SK-N-SH treated with all-trans-retinoic acid at 6 μM for 48 hours (cell line): Measurements from ENCODE around the gene ICA1.

Experiments
- ATAC-seq: fragments of 200-7000 bp; cut with Tn5 transposase; 3 replicates; pipeline ENCODE4 v1.9.1; 2020; ENCODE audit warnings: mild to moderate bottlenecking, moderate library complexity
- ARNTL ChIP-seq: fragments of 450-650 bp; formaldehyde crosslinking; IDR thresholded peaks from 2 replicates; pipeline ENCODE4 v1.5.0; 2020; ENCODE audit warnings: low read depth, mild to moderate bottlenecking, moderate library complexity, borderline replicate concordance
- ESRRG ChIP-seq: fragments of 250-450 bp; sonication (Bioruptor Pico); IDR thresholded peaks from 2 replicates; pipeline ENCODE4 v1.6.1; 2021; ENCODE audit warnings: mild to moderate bottlenecking
- GLIS3 ChIP-seq: fragments of 250-450 bp; sonication (Bioruptor Pico); IDR thresholded peaks from 2 replicates; pipeline ENCODE4 v1.5.0; 2020; ENCODE audit warnings: mild to moderate bottlenecking, moderate library complexity
- ISL1 ChIP-seq: fragments of 250-450 bp; sonication (Bioruptor Pico); IDR thresholded peaks from 2 replicates; pipeline ENCODE4 v2.1.2; 2022; ENCODE audit warnings: mild to moderate bottlenecking, moderate library complexity
- OSR1 ChIP-seq: fragments of 250-450 bp; sonication (Bioruptor Pico); IDR thresholded peaks from 2 replicates; pipeline ENCODE4 v1.8.0; 2022; ENCODE audit warnings: moderate library complexity, mild to moderate bottlenecking, inconsistent platforms
- PPARA ChIP-seq: fragments of 250-450 bp; sonication (Bioruptor Pico); IDR thresholded peaks from 2 replicates; pipeline ENCODE4 v1.5.0; 2020; ENCODE audit warnings: mild to moderate bottlenecking, borderline replicate concordance
- RARB ChIP-seq: fragments of 250-450 bp; sonication (Bioruptor Pico); IDR thresholded peaks from 2 replicates; pipeline ENCODE4 v1.8.0; 2021; ENCODE audit warnings: mild to moderate bottlenecking, moderate library complexity
- SNAI2 ChIP-seq: fragments of 250-450 bp; sonication (Bioruptor Pico); IDR thresholded peaks from 2 replicates; pipeline ENCODE4 v1.5.0; 2020; ENCODE audit warnings: mild to moderate bottlenecking, moderate library complexity
- TCF4 ChIP-seq: fragments of 250-450 bp; sonication (Bioruptor Pico); IDR thresholded peaks from 2 replicates; pipeline ENCODE4 v1.8.0; 2021; ENCODE audit warnings: mild to moderate bottlenecking, moderate library complexity, borderline replicate concordance
- TOX ChIP-seq: fragments of 250-450 bp; sonication (Bioruptor Pico); IDR thresholded peaks from 2 replicates; pipeline ENCODE4 v1.8.0; 2021; ENCODE audit warnings: mild to moderate bottlenecking, moderate library complexity, borderline replicate concordance
- ZFP30 ChIP-seq: fragments of 450-650 bp; formaldehyde crosslinking; IDR thresholded peaks from 2 replicates; pipeline ENCODE4 v1.5.0; 2022; ENCODE audit warnings: mild to moderate bottlenecking, moderate library complexity
- ZNF565 ChIP-seq: fragments of 450-650 bp; formaldehyde crosslinking; conservative IDR thresholded peaks from 2 replicates; pipeline ENCODE4 v1.5.0; 2020; ENCODE audit warnings: low read depth, mild to moderate bottlenecking, moderate library complexity
- ZNF70 ChIP-seq: fragments of 450-650 bp; formaldehyde crosslinking; IDR thresholded peaks from 2 replicates; pipeline ENCODE4 v1.5.0; 2020; ENCODE audit warnings: mild to moderate bottlenecking, moderate library complexity
- ZNF8 ChIP-seq: fragments of 450-650 bp; formaldehyde crosslinking; IDR thresholded peaks from 2 replicates; pipeline ENCODE4 v1.5.0; 2020; ENCODE audit warnings: mild to moderate bottlenecking, moderate library complexity
- TF ChIP-seq, protein P1 (sequence below): fragments of 250-450 bp; sonication (Bioruptor Pico); IDR thresholded peaks from 2 replicates; pipeline ENCODE4 v1.5.1; 2020; ENCODE audit warnings: low read depth, mild to moderate bottlenecking, moderate library complexity
- TF ChIP-seq, protein P2 (sequence below): fragments of 250-450 bp; sonication (Bioruptor Pico); IDR thresholded peaks from 2 replicates; pipeline ENCODE4 v1.5.0; 2020; ENCODE audit warnings: mild to moderate bottlenecking, moderate library complexity
- TF ChIP-seq, protein P3 (sequence below): fragments of 250-450 bp; sonication (Bioruptor Pico); IDR thresholded peaks from 2 replicates; pipeline ENCODE4 v1.5.1; 2021; ENCODE audit warnings: mild to moderate bottlenecking, moderate library complexity
- TF ChIP-seq, protein P4 (sequence below): fragments of 250-450 bp; sonication (Bioruptor Pico); IDR thresholded peaks from 2 replicates; pipeline ENCODE4 v1.8.0; 2020; ENCODE audit warnings: mild to moderate bottlenecking, moderate library complexity, borderline replicate concordance

The ICA1 gene

GRCh38 chr7:8208816-8209215 lies 53.2 kb downstream of the ICA1 start:
- ATAC-seq, result no peak
- TF ChIP-seq, protein P1, sequence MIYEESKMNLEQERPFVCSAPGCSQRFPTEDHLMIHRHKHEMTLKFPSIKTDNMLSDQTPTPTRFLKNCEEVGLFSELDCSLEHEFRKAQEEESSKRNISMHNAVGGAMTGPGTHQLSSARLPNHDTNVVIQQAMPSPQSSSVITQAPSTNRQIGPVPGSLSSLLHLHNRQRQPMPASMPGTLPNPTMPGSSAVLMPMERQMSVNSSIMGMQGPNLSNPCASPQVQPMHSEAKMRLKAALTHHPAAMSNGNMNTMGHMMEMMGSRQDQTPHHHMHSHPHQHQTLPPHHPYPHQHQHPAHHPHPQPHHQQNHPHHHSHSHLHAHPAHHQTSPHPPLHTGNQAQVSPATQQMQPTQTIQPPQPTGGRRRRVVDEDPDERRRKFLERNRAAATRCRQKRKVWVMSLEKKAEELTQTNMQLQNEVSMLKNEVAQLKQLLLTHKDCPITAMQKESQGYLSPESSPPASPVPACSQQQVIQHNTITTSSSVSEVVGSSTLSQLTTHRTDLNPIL (CRISPR knock-in tag), result no peak
- no peak for TF ChIP-seq PPARA (CRISPR knock-in tag)
- no peak for TF ChIP-seq ZNF565 (CRISPR knock-in tag)
- TF ChIP-seq ZNF8 (CRISPR knock-in tag), result no peak
- TF ChIP-seq ARNTL (CRISPR knock-in tag), result no peak
- TF ChIP-seq ZNF70 (CRISPR knock-in tag), result no peak
- TF ChIP-seq ESRRG (CRISPR knock-in tag), result no peak
- TF ChIP-seq TCF4 (CRISPR knock-in tag), result no peak
- TF ChIP-seq, protein P2, sequence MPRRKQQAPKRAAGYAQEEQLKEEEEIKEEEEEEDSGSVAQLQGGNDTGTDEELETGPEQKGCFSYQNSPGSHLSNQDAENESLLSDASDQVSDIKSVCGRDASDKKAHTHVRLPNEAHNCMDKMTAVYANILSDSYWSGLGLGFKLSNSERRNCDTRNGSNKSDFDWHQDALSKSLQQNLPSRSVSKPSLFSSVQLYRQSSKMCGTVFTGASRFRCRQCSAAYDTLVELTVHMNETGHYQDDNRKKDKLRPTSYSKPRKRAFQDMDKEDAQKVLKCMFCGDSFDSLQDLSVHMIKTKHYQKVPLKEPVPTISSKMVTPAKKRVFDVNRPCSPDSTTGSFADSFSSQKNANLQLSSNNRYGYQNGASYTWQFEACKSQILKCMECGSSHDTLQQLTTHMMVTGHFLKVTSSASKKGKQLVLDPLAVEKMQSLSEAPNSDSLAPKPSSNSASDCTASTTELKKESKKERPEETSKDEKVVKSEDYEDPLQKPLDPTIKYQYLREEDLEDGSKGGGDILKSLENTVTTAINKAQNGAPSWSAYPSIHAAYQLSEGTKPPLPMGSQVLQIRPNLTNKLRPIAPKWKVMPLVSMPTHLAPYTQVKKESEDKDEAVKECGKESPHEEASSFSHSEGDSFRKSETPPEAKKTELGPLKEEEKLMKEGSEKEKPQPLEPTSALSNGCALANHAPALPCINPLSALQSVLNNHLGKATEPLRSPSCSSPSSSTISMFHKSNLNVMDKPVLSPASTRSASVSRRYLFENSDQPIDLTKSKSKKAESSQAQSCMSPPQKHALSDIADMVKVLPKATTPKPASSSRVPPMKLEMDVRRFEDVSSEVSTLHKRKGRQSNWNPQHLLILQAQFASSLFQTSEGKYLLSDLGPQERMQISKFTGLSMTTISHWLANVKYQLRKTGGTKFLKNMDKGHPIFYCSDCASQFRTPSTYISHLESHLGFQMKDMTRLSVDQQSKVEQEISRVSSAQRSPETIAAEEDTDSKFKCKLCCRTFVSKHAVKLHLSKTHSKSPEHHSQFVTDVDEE (CRISPR knock-in tag), result no peak
- TF ChIP-seq RARB (CRISPR knock-in tag), result no peak
- no peak for TF ChIP-seq ZFP30 (CRISPR knock-in tag)
- TF ChIP-seq, protein P3, sequence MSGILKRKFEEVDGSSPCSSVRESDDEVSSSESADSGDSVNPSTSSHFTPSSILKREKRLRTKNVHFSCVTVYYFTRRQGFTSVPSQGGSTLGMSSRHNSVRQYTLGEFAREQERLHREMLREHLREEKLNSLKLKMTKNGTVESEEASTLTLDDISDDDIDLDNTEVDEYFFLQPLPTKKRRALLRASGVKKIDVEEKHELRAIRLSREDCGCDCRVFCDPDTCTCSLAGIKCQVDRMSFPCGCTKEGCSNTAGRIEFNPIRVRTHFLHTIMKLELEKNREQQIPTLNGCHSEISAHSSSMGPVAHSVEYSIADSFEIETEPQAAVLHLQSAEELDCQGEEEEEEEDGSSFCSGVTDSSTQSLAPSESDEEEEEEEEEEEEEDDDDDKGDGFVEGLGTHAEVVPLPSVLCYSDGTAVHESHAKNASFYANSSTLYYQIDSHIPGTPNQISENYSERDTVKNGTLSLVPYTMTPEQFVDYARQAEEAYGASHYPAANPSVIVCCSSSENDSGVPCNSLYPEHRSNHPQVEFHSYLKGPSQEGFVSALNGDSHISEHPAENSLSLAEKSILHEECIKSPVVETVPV (CRISPR knock-in tag), result no peak
- no peak for TF ChIP-seq GLIS3 (CRISPR knock-in tag)
- no peak for TF ChIP-seq SNAI2 (CRISPR knock-in tag)
- TF ChIP-seq OSR1 (CRISPR knock-in tag), result no peak

DNA sequence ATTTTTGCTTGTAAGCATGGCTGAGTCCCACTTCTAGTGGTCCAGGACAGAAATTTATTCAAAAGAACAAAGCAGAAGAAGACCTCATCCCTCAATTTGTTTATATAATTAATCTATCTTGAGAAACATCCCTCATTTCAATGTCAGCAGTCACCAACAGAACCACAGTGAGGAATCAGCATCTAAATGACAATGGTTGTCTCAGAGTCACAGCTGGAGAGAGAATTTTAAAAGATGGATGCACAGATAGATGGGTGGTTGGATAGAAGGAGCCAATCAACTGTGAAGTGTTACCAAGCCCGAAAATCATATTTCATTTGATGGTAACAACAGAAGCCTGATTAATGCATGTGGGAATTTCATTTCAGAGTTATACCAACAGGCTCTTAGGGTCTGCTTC lies 55.0 kb downstream of the ICA1 start:
- TF ChIP-seq TOX (CRISPR knock-in tag) (no peak), ISL1 (no peak), ZNF70 (CRISPR knock-in tag) (no peak), RARB (CRISPR knock-in tag) (no peak), PPARA (CRISPR knock-in tag) (no peak), ZFP30 (CRISPR knock-in tag) (no peak)
- TF ChIP-seq, protein P4, sequence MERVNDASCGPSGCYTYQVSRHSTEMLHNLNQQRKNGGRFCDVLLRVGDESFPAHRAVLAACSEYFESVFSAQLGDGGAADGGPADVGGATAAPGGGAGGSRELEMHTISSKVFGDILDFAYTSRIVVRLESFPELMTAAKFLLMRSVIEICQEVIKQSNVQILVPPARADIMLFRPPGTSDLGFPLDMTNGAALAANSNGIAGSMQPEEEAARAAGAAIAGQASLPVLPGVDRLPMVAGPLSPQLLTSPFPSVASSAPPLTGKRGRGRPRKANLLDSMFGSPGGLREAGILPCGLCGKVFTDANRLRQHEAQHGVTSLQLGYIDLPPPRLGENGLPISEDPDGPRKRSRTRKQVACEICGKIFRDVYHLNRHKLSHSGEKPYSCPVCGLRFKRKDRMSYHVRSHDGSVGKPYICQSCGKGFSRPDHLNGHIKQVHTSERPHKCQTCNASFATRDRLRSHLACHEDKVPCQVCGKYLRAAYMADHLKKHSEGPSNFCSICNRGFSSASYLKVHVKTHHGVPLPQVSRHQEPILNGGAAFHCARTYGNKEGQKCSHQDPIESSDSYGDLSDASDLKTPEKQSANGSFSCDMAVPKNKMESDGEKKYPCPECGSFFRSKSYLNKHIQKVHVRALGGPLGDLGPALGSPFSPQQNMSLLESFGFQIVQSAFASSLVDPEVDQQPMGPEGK (CRISPR knock-in tag), result no peak
- no peak for ATAC-seq

- TF ChIP-seq RARB (CRISPR knock-in tag) (no peak), SNAI2 (CRISPR knock-in tag) (no peak), ZNF70 (CRISPR knock-in tag) (no peak), ZNF565 (CRISPR knock-in tag) (no peak)
- TF ChIP-seq, protein P4 (CRISPR knock-in tag), result no peak
- TF ChIP-seq, protein P2 (CRISPR knock-in tag), result no peak
- no peak for ATAC-seq
These were observed 56.4 kb downstream of the ICA1 start for GRCh38 chr7:8205537-8205936.
